Natural killer cell treated with Interleukin-12 subunit alpha and Interleukin-12 subunit beta and Interleukin-15 and Interleukin-18, amount 100 ng/mL, for 72 hours (primary cell): ENCODE data around the gene C19orf67. TPM values are rescaled to one million over a fixed set of nuclear protein-coding genes. Genes with fewer than 3 reads are reported as not detected.

Experiments
- ATAC-seq, 2 donors: fragments of 150-1000 bp; cut with Tn5 transposase in 1 of 2; sonication (Bioruptor Pico), chemical (Tn5 transposase) in 1 of 2; 2 replicates each; pipeline ENCODE4 v1.10.0; 2021
- DNase-seq: peaks from one replicate; pipeline ENCODE4 v3.0.0; 2022; ENCODE audit warnings: low spot score
- H3K27ac Mint-ChIP-seq, 2 donors: 1 replicate in 1 of 2; 2 replicates in 1 of 2; pipeline ENCODE4 v1.8.0; 2022; ENCODE audit warnings: mixed read lengths in 2 of 2, mild to moderate bottlenecking in 1 of 2, moderate library complexity in 1 of 2
- H3K27me3 Mint-ChIP-seq, 2 donors: 1 replicate in 1 of 2; 2 replicates in 1 of 2; pipeline ENCODE4 v1.8.0; 2022; ENCODE audit warnings: mixed read lengths in 2 of 2
- H3K36me3 Mint-ChIP-seq: one replicate; pipeline ENCODE4 v1.8.0; 2022; ENCODE audit warnings: mixed read lengths
- H3K4me1 Mint-ChIP-seq, 2 donors: 1 replicate in 1 of 2; 2 replicates in 1 of 2; pipeline ENCODE4 v1.8.0; 2022; ENCODE audit warnings: low read depth in 2 of 2, mixed read lengths in 2 of 2, mild to moderate bottlenecking in 1 of 2
- H3K4me3 Mint-ChIP-seq: one replicate; pipeline ENCODE4 v1.8.0; 2022; ENCODE audit warnings: mixed read lengths
- H3K9me3 Mint-ChIP-seq: 2 replicates; pipeline ENCODE4 v1.8.0; 2022; ENCODE audit warnings: mixed read lengths
- total RNA-seq, 2 donors: library from RNA; stranded (reverse); gene quantifications; one replicate each; pipeline ENCODE4 v1.2.3, GENCODE V29; 2022

The C19orf67 gene
- total RNA-seq, 2 donors from 2014 or later: not detected

GRCh38 chr19:14102102-14102696 is 16.6 kb upstream of the C19orf67 start:
- no peak overlapping the region for H3K27ac Mint-ChIP-seq
- H3K36me3 Mint-ChIP-seq: no peaks in the 10 kb centered on the region
- no peak overlapping the region for H3K4me3 Mint-ChIP-seq
- DNase-seq (no peak), ATAC-seq (no peak)
- H3K4me1 Mint-ChIP-seq: no peaks in the 10 kb centered on the region
- no peaks in the 10 kb centered on the region for H3K27me3 Mint-ChIP-seq
- no peaks in the 10 kb centered on the region for H3K9me3 Mint-ChIP-seq

- no peaks in the 10 kb centered on the region for H3K4me1 Mint-ChIP-seq
- ATAC-seq (no peak), DNase-seq (no peak)
- H3K27me3 Mint-ChIP-seq: no peaks in the 10 kb centered on the region
- H3K36me3 Mint-ChIP-seq: no peaks in the 10 kb centered on the region
- no peaks in the 10 kb centered on the region for H3K9me3 Mint-ChIP-seq
- no peak overlapping the region for H3K4me3 Mint-ChIP-seq
- H3K27ac Mint-ChIP-seq: no peak overlapping the region
Observed at GRCh38 chr19:14101003-14101545, 15.5 kb upstream of the C19orf67 start.

GRCh38 chr19:14097532-14098151 is 12.1 kb upstream of the C19orf67 start:
- DNase-seq: no peak
- H3K4me3 Mint-ChIP-seq: no peak overlapping the region
- H3K9me3 Mint-ChIP-seq: no peaks in the 10 kb centered on the region
- H3K27ac Mint-ChIP-seq: no peak overlapping the region
- peaks cover 0 to 6% of the 10 kb centered on the region in 2 donors for H3K4me1 Mint-ChIP-seq
- ATAC-seq: no peak
- H3K27me3 Mint-ChIP-seq: no peaks in the 10 kb centered on the region
- H3K36me3 Mint-ChIP-seq: peaks cover 7% of the 10 kb centered on the region

- Mint-ChIP-seq H3K27me3 (no peaks in the 10 kb centered on the region), H3K36me3 (peaks cover 7% of the 10 kb centered on the region), H3K4me1 (peaks cover 7 to 14% of the 10 kb centered on the region in 2 donors), H3K4me3 (no peak overlapping the region), H3K9me3 (no peaks in the 10 kb centered on the region), H3K27ac (no peak overlapping the region)
- DNase-seq: no peak
- ATAC-seq: no peak
Observed at GRCh38 chr19:14096272-14096992, 10.8 kb upstream of the C19orf67 start.

GRCh38 chr19:14094854-14095253 is 9.3 kb upstream of the C19orf67 start:
- H3K27ac Mint-ChIP-seq: no peak overlapping the region
- peaks cover 7% of the 10 kb centered on the region for H3K36me3 Mint-ChIP-seq
- H3K27me3 Mint-ChIP-seq: no peaks in the 10 kb centered on the region
- ATAC-seq: no peak
- DNase-seq: no peak
- no peak overlapping the region for H3K4me3 Mint-ChIP-seq
- peaks cover 8 to 15% of the 10 kb centered on the region in 2 donors for H3K4me1 Mint-ChIP-seq
- H3K9me3 Mint-ChIP-seq: no peaks in the 10 kb centered on the region

GRCh38 chr19:14093117-14093823 is 7.7 kb upstream of the C19orf67 start:
- peak overlapping the region; percentile 42 for H3K4me3 Mint-ChIP-seq
- no peak overlapping the region for H3K27ac Mint-ChIP-seq
- DNase-seq: no peak

GRCh38 chr19:14091813-14092462 is 6.4 kb upstream of the C19orf67 start:
- Mint-ChIP-seq H3K27me3 (no peaks in the 10 kb centered on the region), H3K4me1 (peaks cover 13 to 19% of the 10 kb centered on the region in 2 donors), H3K27ac (peak overlapping the region; percentile 91 to 95), H3K9me3 (no peaks in the 10 kb centered on the region), H3K36me3 (peaks cover 12% of the 10 kb centered on the region), H3K4me3 (peak overlapping the region; percentile 94)
- ATAC-seq: no peak
- no peak for DNase-seq

More at GRCh38 chr19:14093117-14093823, 7.7 kb upstream of the C19orf67 start:
- Mint-ChIP-seq H3K36me3 (peaks cover 12% of the 10 kb centered on the region), H3K27me3 (no peaks in the 10 kb centered on the region), H3K9me3 (no peaks in the 10 kb centered on the region), H3K4me1 (peaks cover 13 to 19% of the 10 kb centered on the region in 2 donors)
- ATAC-seq: no peak

- H3K36me3 Mint-ChIP-seq: peaks cover 12% of the 10 kb centered on the region
- peak; percentile 87 for DNase-seq
- peak; percentile 91 to 93 for ATAC-seq
- no peaks in the 10 kb centered on the region for H3K27me3 Mint-ChIP-seq
- H3K9me3 Mint-ChIP-seq: no peaks in the 10 kb centered on the region
- peak overlapping the region; percentile 91 to 95 for H3K27ac Mint-ChIP-seq
- H3K4me3 Mint-ChIP-seq: peak overlapping the region; percentile 94
- peaks cover 13 to 19% of the 10 kb centered on the region in 2 donors for H3K4me1 Mint-ChIP-seq
Observed at GRCh38 chr19:14091081-14091812, 5.7 kb upstream of the C19orf67 start.

- peak; percentile 80 for DNase-seq
- peak within 1 kb of the TSS; percentile 91 to 95 for H3K27ac Mint-ChIP-seq
- no peaks in the 10 kb centered on the region for H3K27me3 Mint-ChIP-seq
- peaks cover 13 to 19% of the 10 kb centered on the region in 2 donors for H3K4me1 Mint-ChIP-seq
- no peaks in the 10 kb centered on the region for H3K9me3 Mint-ChIP-seq
- peak within 1 kb of the TSS; percentile 94 for H3K4me3 Mint-ChIP-seq
- ATAC-seq: peak; percentile 73 to 81
- H3K36me3 Mint-ChIP-seq: peaks cover 12% of the 10 kb centered on the region
Observed at GRCh38 chr19:14090509-14091080, 5.0 kb upstream of the C19orf67 start, which contains the start of gene SAMD1. TSS of gene SAMD1 (minus strand) at chr19:14090751.

- H3K36me3 Mint-ChIP-seq: peaks cover 12% of the 10 kb centered on the region
- peak overlapping the region; percentile 77 for H3K4me3 Mint-ChIP-seq
- no peaks in the 10 kb centered on the region for H3K27me3 Mint-ChIP-seq
- DNase-seq: peak; percentile 73
- peaks cover 13 to 19% of the 10 kb centered on the region in 2 donors for H3K4me1 Mint-ChIP-seq
- peak; percentile 8 to 12 for ATAC-seq
- peak overlapping the region in 1 of 2 donors; percentile 3 for H3K27ac Mint-ChIP-seq
- H3K9me3 Mint-ChIP-seq: no peaks in the 10 kb centered on the region
Observed at GRCh38 chr19:14089662-14090508, 4.3 kb upstream of the C19orf67 start.

- peaks cover 12% of the 10 kb centered on the region for H3K36me3 Mint-ChIP-seq
- DNase-seq: no peak
- no peaks in the 10 kb centered on the region for H3K27me3 Mint-ChIP-seq
- peak overlapping the region; percentile 74 for H3K4me3 Mint-ChIP-seq
- H3K4me1 Mint-ChIP-seq: peaks cover 13 to 19% of the 10 kb centered on the region in 2 donors
- ATAC-seq: no peak
- no peaks in the 10 kb centered on the region for H3K9me3 Mint-ChIP-seq
- peak overlapping the region in 1 of 2 donors; percentile 3 for H3K27ac Mint-ChIP-seq
Observed at GRCh38 chr19:14089412-14089661, 3.8 kb upstream of the C19orf67 start.
